Stimulated activated CD8-positive, alpha-beta memory T cell treated with anti-CD3 and anti-CD28 coated beads, Interleukin-7, amount 100 ng/mL, for 48 hours (primary cell): ENCODE results near the gene PELI2.
A peak's percentile ranks its signal among the peaks of the same experiment; 100 is the strongest.

Experiments
- DNase-seq, 2 donors: peaks; one replicate each; pipeline ENCODE4 v3.0.0-alpha.2; 2020; ENCODE audit warnings: low read depth in 1 of 2; ENCODE audit errors: extremely low read depth in 1 of 2

Gene PELI2, protein sequence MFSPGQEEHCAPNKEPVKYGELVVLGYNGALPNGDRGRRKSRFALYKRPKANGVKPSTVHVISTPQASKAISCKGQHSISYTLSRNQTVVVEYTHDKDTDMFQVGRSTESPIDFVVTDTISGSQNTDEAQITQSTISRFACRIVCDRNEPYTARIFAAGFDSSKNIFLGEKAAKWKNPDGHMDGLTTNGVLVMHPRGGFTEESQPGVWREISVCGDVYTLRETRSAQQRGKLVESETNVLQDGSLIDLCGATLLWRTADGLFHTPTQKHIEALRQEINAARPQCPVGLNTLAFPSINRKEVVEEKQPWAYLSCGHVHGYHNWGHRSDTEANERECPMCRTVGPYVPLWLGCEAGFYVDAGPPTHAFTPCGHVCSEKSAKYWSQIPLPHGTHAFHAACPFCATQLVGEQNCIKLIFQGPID

DNA sequence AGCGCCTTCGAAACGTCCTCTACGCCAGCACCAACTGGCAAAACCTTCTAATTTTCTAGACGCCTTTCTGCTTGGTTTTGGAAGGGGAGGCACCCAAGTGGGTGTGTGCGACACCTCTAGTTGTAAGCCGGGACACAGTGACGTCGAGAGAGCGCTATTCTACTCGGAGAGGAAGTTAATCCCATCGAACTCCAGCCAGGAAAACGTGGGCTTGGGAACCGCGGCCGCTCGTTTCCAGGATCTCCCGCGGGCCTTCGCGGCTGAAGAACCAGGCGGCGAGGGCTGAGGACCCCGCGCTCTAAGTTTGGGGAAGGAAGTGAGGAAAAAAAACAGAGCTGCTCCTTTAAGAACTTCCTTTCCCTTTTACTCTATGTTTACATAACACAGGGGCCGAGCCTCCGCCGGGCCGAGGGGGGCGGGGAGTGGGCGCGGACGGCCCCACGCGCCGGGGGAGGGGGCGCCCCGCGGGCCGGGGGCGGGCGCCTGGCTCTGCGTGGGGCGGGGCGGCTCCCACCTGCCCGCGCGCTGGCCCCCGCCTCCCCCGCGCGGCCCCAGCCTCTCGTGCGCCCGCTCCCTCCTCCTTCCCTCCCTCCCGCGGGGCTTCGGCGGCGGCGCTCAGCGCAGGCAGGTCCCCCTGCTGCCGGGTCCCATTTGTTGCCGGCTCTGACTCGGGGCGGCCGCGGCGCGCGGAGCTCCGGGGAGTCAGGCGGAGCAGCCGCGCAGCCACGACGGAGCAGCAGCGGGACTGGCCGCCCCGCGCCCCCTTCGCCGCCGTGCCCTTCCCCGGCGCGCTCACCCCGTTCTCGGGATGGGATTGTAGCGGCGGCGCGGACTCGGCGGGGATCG lies at the start of gene PELI2:
PELI2 (plus strand) TSS at position 647 of the 846 bp plus-strand sequence. CDS start 250 bp downstream, outside the sequence.
- DNase-seq: peak; percentile 36 to 47

- no peak for DNase-seq
These were observed 44.4 kb upstream of the PELI2 start for GRCh38 chr14:56073799-56074198.

DNA sequence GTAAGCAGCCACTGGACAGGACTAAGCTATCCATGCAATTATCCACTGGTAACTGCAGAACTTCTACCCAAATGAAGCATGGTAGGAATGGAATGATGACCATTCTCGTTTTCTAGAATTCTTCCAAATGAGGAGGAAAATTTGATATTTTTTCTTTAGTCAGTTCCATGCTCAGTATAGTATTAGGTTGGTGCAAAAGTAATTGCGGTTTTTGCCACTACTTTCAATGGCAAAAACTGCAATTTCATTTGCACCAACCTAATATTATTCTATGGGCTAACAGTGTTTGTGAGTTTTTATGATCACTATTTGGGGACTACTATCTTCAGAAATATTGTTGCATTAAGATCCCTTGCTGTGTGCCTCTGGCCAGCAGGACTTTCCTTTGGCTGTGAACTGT lies 42.9 kb upstream of the PELI2 start:
- no peak for DNase-seq

DNA sequence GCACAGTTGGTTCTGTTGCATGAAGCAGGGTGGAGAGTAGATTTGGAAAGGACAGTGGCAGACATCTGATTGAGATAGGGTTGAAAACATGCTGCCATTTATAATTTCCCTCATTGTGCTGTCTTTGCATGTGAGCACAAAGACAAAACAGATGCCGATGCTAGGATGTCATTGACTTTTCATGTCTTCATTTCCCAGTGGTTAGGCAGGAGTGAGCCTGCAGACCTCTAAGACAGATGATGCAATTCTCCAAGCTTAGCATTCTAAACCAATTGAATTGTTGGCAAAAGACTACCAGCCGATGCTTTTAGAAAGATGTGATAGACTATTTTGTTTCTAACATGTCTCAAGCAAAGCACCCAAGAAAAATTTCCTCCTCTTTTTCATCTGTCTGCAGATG lies 37.1 kb upstream of the PELI2 start:
- no peak for DNase-seq

DNA sequence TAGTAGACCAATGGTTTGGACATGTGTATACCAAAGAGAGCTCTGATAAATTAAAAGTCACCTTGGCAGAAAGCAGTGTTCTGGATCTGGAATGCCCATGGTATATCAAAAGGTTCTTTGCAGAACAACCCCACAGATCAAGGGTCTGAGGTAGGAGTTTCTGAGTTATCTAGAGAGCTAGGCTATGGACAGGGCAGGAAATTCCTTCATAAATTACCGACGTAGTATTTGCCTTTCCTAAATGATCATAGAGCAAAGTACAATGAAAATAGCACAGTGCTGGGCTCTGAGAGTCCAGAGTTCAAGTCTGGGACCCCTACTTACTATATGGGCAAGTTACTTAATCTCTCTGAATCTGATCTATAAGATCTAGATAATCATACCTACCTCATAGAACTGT lies 35.3 kb upstream of the PELI2 start:
- no peak for DNase-seq

GRCh38 chr14:56085471-56085870 lies 32.7 kb upstream of the PELI2 start:
- no peak for DNase-seq

- no peak for DNase-seq
These were observed 30.3 kb upstream of the PELI2 start for GRCh38 chr14:56087671-56088471.

DNA sequence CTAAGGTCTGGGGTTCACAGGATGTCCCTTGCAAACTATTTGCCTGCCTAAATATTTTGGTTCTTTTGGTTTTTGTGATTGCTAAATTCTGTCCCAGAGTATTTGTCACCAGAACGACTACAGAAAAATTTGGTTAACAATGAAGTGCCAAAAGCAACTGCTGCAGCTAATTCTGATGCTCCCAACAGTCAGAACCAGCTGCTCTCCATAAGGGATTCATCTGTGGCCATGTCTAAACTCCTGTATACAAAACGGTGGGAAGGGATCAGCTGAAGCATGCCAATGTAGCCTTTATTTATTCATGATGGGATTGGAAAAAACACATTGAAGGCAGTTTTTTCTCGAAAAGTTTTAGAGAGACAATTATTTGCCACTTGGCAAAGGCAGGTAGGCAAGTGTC lies 29.3 kb upstream of the PELI2 start:
- no peak for DNase-seq

GRCh38 chr14:56092763-56093162 lies 25.4 kb upstream of the PELI2 start:
- no peak for DNase-seq

GRCh38 chr14:56094076-56094475 lies 24.1 kb upstream of the PELI2 start:
- DNase-seq: no peak

DNA sequence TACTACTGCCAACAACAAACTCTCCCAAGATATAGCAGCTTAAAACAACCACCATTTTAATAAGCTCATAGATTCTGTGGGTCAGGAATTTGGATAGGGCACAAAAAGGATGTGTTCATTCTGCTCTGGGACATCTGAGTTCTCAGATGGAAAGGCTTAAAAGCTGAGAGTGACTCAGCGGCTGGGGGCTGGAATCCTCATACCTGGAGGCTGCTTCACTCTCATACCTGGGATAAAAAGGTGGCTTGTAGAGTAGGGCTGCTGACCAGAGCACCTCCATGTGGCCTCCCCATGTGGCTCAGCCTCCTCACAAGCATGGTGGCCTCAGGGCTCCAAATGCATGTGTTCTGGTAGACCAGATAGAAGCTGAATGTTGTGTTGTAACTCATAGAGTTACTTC lies 20.2 kb upstream of the PELI2 start:
- no peak for DNase-seq

DNA sequence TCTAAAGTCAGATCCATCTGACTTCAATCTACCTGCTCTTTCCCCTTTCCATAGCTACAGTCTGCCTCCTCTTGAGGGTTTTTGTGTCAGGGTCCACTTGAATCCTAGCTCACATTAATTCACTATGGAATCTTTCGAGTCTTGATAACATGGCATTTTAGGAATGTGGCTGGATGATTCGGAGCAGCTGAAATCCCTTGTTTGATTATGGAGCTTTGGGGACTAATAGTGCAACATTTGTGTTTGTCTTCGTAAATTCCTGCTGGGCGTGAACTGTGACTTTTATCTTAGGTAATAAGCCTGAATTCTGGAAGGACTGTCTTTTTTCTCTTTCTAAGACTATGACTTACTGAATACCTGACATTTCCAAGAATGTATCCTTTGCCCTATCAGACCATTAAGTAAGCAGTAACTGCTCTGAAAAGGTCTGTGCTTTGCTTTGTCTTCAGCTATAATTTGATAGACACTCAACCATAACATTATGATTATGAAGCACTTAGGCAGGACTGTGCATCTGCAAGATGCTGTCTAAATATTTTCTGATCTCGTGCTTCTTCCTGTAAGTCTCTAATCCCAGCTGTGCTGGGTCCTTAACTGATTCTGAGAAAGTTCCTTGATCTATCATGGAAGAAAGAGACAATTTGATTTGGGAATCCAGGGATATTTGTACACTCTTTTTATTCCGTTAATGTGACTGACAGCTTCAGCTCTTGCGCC lies 19.0 kb upstream of the PELI2 start:
- no peak for DNase-seq

GRCh38 chr14:56100556-56100955 lies 17.7 kb upstream of the PELI2 start:
- no peak for DNase-seq

- no peak for DNase-seq
These were observed 15.3 kb upstream of the PELI2 start for GRCh38 chr14:56102941-56103340.

DNA sequence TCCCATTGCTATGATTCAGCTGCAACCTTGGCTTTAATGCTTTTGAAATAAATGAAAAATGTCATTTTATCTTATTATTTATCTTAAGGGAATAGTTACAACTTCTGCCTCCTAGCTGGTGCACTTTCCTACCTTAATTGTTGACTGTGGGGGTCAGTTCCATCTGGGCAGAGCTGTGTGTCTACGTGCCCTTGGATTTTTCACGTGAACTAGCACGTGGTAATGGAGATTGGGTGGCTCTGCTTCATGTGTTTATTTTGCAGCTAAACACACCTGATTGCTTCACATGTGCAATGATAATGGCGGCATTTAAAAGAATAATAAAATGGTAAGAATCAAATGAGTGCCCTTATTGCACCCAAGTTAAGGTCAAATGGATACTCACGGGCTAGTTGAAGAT lies 10.6 kb upstream of the PELI2 start:
- no peak for DNase-seq

DNA sequence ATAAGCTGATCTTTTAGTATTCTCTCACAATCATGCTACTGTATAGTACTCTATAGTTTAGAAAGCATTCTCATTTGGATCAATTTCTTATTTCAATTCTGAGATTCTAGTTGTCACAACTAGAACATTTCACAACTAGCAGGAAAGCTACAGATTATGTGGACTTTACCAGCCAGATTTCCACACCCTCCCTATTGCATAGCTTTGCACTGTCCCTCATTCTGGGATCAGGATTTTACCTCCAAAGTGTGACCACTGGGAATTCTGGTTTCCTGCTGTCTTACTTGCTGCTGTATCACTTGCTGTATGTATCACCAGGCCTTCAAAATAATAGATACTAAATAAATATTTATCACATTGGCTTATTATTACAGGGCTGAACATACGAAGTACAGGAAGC lies 10.2 kb upstream of the PELI2 start:
- no peak for DNase-seq

GRCh38 chr14:56112781-56113180 lies 5.4 kb upstream of the PELI2 start:
- DNase-seq: no peak

- DNase-seq: no peak
These were observed 2.8 kb upstream of the PELI2 start for GRCh38 chr14:56115334-56115870.

DNA sequence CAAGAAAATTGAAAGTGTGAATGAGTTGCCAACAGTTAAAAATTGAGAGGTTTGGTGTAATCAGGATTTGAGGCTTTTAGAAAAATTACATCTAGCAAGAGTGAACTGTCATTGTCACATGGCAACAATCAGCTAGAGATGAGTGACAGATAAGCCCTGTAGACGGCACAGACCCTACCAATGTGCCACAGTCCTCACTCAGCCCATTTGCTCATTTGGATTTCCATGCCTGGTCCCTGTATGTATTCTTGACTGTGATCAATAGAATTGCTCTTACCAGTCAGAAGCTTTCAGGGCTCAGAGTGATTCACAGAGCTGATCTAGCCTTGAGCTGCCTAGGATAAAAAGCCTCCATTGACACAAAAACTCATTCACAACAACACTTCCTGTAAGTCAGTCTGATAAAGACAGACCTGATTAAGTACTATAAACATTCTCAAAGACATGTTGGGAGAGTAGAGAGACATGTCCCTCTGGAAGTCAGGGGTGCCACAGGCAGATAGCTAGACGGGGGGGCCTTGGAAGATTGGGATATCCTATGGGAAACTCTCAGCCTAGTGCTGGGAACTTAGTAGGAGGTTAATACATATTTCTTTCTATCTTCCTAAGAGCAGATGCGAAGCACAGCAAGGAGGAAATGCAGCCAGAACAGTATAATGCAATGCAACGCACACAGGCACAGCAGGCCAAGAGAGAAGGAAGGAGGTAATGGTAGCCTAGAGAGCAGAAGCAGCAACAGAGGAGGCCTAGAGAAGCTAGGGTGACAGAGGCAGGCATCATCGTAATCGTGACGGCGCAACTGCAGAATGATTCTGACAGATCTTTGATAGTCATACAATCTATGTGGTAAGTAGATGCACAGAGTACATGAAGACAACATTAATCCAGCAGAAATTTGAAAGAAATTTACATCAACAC lies 2.0 kb upstream of the PELI2 start:
- DNase-seq: no peak
